ENCODE data around the gene SH3GLB2.

SH3GLB2 gene

GRCh38 chr9:129022037-129022436 is 6.1 kb downstream of the SH3GLB2 start:
- DNase-seq (ENCODE audit: insufficient read length, low spot score) (no peak), FAIRE-seq (no peak)
- TF ChIP-seq POLR2A (IDR thresholded peaks at IDR 0.05; ENCODE audit: low read depth, low read length): no peak

GRCh38 chr9:129021091-129021490 is 7.0 kb downstream of the SH3GLB2 start:
- no peak for DNase-seq (ENCODE audit: insufficient read length, low spot score)
- no peak for FAIRE-seq
- TF ChIP-seq POLR2A (IDR thresholded peaks at IDR 0.05; ENCODE audit: low read depth, low read length): no peak

- TF ChIP-seq POLR2A (IDR thresholded peaks at IDR 0.05; ENCODE audit: low read depth, low read length): no peak
- DNase-seq (ENCODE audit: insufficient read length, low spot score): no peak
- FAIRE-seq: no peak
Observed at GRCh38 chr9:129014608-129015007, 13.5 kb downstream of the SH3GLB2 start.

GRCh38 chr9:129014124-129014523 is 14.0 kb downstream of the SH3GLB2 start:
- no peak for DNase-seq (ENCODE audit: insufficient read length, low spot score)
- TF ChIP-seq POLR2A (IDR thresholded peaks at IDR 0.05; ENCODE audit: low read depth, low read length): no peak
- no peak for FAIRE-seq

- no peak for DNase-seq (ENCODE audit: insufficient read length, low spot score)
- TF ChIP-seq POLR2A (IDR thresholded peaks at IDR 0.05; ENCODE audit: low read depth, low read length): no peak
- FAIRE-seq: no peak
Observed at GRCh38 chr9:129013674-129014073, 14.5 kb downstream of the SH3GLB2 start.

GRCh38 chr9:129012893-129013448 is 15.2 kb downstream of the SH3GLB2 start:
- no peak for FAIRE-seq
- DNase-seq (ENCODE audit: insufficient read length, low spot score): no peak
- no peak for TF ChIP-seq POLR2A (IDR thresholded peaks at IDR 0.05; ENCODE audit: low read depth, low read length)

GRCh38 chr9:129012343-129012742 is 15.8 kb downstream of the SH3GLB2 start:
- FAIRE-seq (no peak), DNase-seq (ENCODE audit: insufficient read length, low spot score) (no peak)
- TF ChIP-seq POLR2A (IDR thresholded peaks at IDR 0.05; ENCODE audit: low read depth, low read length): no peak

GRCh38 chr9:129011761-129012181 is 16.4 kb downstream of the SH3GLB2 start:
- FAIRE-seq: no peak
- no peak for TF ChIP-seq POLR2A (IDR thresholded peaks at IDR 0.05; ENCODE audit: low read depth, low read length)
- no peak for DNase-seq (ENCODE audit: insufficient read length, low spot score)

- DNase-seq (ENCODE audit: insufficient read length, low spot score): no peak
- TF ChIP-seq POLR2A (IDR thresholded peaks at IDR 0.05; ENCODE audit: low read depth, low read length): no peak
- no peak for FAIRE-seq
Observed at GRCh38 chr9:129011170-129011569, 17.0 kb downstream of the SH3GLB2 start.

- FAIRE-seq: no peak
- no peak for TF ChIP-seq POLR2A (IDR thresholded peaks at IDR 0.05; ENCODE audit: low read depth, low read length)
- no peak for DNase-seq (ENCODE audit: insufficient read length, low spot score)
Observed at GRCh38 chr9:129010267-129010975, 17.7 kb downstream of the SH3GLB2 start.

- FAIRE-seq (no peak), DNase-seq (ENCODE audit: insufficient read length, low spot score) (no peak)
- TF ChIP-seq POLR2A (IDR thresholded peaks at IDR 0.05; ENCODE audit: low read depth, low read length): no peak
Observed at GRCh38 chr9:129009584-129010141, 18.5 kb downstream of the SH3GLB2 start.

- no peak for TF ChIP-seq POLR2A (IDR thresholded peaks at IDR 0.05; ENCODE audit: low read depth, low read length)
- no peak for FAIRE-seq
- no peak for DNase-seq (ENCODE audit: insufficient read length, low spot score)
Observed at GRCh38 chr9:129008986-129009583, 19.0 kb downstream of the SH3GLB2 start.

- TF ChIP-seq POLR2A (IDR thresholded peaks at IDR 0.05; ENCODE audit: low read depth, low read length): no peak
- DNase-seq (ENCODE audit: insufficient read length, low spot score) (no peak), FAIRE-seq (no peak)
Observed at GRCh38 chr9:129008469-129008965, 19.6 kb downstream of the SH3GLB2 start.

- no peak for FAIRE-seq
- DNase-seq (ENCODE audit: insufficient read length, low spot score): no peak
- TF ChIP-seq POLR2A (IDR thresholded peaks at IDR 0.05; ENCODE audit: low read depth, low read length): no peak
Observed at GRCh38 chr9:129007766-129008468, 20.2 kb downstream of the SH3GLB2 start.

Data from H54 (cell line).